ENCODE data around the gene CLEC2A.

The CLEC2A gene

GRCh38 chr12:9868951-9869306, 63.2 kb downstream of the CLEC2A start:
- DNase-seq (ENCODE audit: low read depth in 1 of 2, low spot score in 1 of 2): no peak
- Histone ChIP-seq H3K4me3 (replicated peaks; ENCODE audit: insufficient read depth, low read length) (peak overlapping the region; percentile 41), H3K27me3 (ENCODE audit: insufficient read depth, poor library complexity, severe bottlenecking) (no peaks in the 10 kb centered on the region)

DNA sequence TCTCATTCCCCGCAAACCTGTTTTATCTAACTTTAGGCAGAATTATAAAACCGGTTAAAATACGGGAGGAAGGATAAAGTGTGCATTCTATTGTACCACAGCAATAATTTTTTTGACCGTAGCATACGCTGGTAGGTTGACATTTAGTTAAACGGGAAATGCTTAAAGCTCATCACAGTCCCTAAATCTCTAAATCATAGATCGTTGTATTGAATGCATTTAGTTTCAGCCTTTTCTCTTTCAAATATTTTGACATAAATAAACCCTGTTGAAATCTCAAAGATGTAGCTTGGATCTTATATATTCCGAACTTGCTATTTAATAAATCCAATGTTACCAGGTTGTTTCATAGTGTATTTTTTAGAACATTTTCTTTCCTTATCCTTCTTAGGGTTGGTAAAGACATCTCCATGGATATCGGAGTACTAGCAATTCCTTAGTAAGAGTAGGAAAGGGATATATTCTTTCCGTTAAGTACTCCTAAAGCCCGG, 63.8 kb downstream of the CLEC2A start:
- TF ChIP-seq POLR2AphosphoS5 (IDR thresholded peaks at IDR 0.05; ENCODE audit: low read depth) (no peak), SPI1 (IDR thresholded peaks at IDR 0.05; ENCODE audit: borderline replicate concordance, low read depth) (no peak), REST (IDR thresholded peaks at IDR 0.05; ENCODE audit: insufficient replicate concordance, low read depth) (no peak), GABPA (IDR thresholded peaks at IDR 0.05; ENCODE audit: low read depth) (no peak), CTCF (IDR thresholded peaks at IDR 0.05; ENCODE audit: insufficient read depth, low read length) (no peak)
- DNase-seq (ENCODE audit: low read depth in 1 of 2, low spot score in 1 of 2): no peak
- H3K27ac ChIP-seq (replicated peaks): no peak overlapping the region
- no peaks in the 10 kb centered on the region for H3K27me3 ChIP-seq (ENCODE audit: insufficient read depth, poor library complexity, severe bottlenecking)
- no peak overlapping the region for H3K4me3 ChIP-seq (replicated peaks; ENCODE audit: insufficient read depth, low read length)

More at GRCh38 chr12:9868951-9869306, 63.2 kb downstream of the CLEC2A start:
- peak overlapping the region; percentile 64 for H3K27ac ChIP-seq (replicated peaks)
- TF ChIP-seq SPI1 (IDR thresholded peaks at IDR 0.05; ENCODE audit: borderline replicate concordance, low read depth) (no peak), POLR2AphosphoS5 (IDR thresholded peaks at IDR 0.05; ENCODE audit: low read depth) (no peak), REST (IDR thresholded peaks at IDR 0.05; ENCODE audit: insufficient replicate concordance, low read depth) (no peak), GABPA (IDR thresholded peaks at IDR 0.05; ENCODE audit: low read depth) (no peak), CTCF (IDR thresholded peaks at IDR 0.05; ENCODE audit: insufficient read depth, low read length) (no peak)

DNA sequence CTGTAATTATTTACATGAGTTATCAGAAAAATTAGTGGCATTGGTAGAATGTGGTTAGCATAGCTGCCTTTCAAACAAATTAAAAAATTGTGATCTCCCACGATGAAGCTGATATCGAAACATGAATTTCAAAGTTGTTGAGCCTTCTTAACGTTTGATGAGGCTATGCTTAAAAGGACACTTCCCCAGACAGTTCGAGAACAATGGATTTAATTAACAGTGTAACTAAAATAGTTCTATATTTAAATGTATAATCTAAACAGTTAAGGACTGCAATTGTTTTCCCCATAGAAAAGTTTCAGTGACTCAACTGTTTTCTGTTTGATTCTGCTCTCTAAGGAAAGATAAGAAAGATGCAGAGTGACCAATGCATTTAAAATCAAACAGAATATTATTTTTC, 64.6 kb downstream of the CLEC2A start:
- Histone ChIP-seq H3K27me3 (ENCODE audit: insufficient read depth, poor library complexity, severe bottlenecking) (no peaks in the 10 kb centered on the region), H3K4me3 (replicated peaks; ENCODE audit: insufficient read depth, low read length) (no peak overlapping the region), H3K27ac (replicated peaks) (no peak overlapping the region)
- TF ChIP-seq GABPA (IDR thresholded peaks at IDR 0.05; ENCODE audit: low read depth): no peak
- no peak for TF ChIP-seq SPI1 (IDR thresholded peaks at IDR 0.05; ENCODE audit: borderline replicate concordance, low read depth)
- no peak for TF ChIP-seq POLR2AphosphoS5 (IDR thresholded peaks at IDR 0.05; ENCODE audit: low read depth)
- no peak for TF ChIP-seq CTCF (IDR thresholded peaks at IDR 0.05; ENCODE audit: insufficient read depth, low read length)
- TF ChIP-seq REST (IDR thresholded peaks at IDR 0.05; ENCODE audit: insufficient replicate concordance, low read depth): no peak
- no peak for DNase-seq (ENCODE audit: low read depth in 1 of 2, low spot score in 1 of 2)

Data from HL-60 (cell line).